Nephron progenitor cell (in vitro differentiated cells): ENCODE results near the gene NTRK2.

Experiments used
- DNase-seq: peaks from one replicate; pipeline ENCODE4 v3.0.0; 2021
- H3K27ac Mint-ChIP-seq: 2 replicates; pipeline ENCODE4 v1.8.0; 2021; ENCODE audit warnings: mild to moderate bottlenecking, moderate library complexity, mixed read lengths
- H3K27me3 Mint-ChIP-seq: 2 replicates; pipeline ENCODE4 v1.8.0; 2021; ENCODE audit warnings: mild to moderate bottlenecking, low read depth, mixed read lengths; ENCODE audit not compliant: poor library complexity
- H3K36me3 Mint-ChIP-seq: 2 replicates; pipeline ENCODE4 v1.8.0; 2021; ENCODE audit warnings: low read depth, mixed read lengths
- H3K4me1 Mint-ChIP-seq: 2 replicates; pipeline ENCODE4 v1.8.0; 2021; ENCODE audit warnings: mixed read lengths
- H3K4me3 Mint-ChIP-seq: 2 replicates; pipeline ENCODE4 v1.8.0; 2021; ENCODE audit warnings: mild to moderate bottlenecking, moderate library complexity, mixed read lengths
- H3K9me3 Mint-ChIP-seq: 2 replicates; pipeline ENCODE4 v1.8.0; 2021; ENCODE audit warnings: mild to moderate bottlenecking, moderate library complexity, mixed read lengths
- TF ChIP-seq, protein P1 (sequence below): fragments of 200-600 bp; sonication (generic); IDR thresholded peaks from 2 replicates; pipeline ENCODE4 v1.5.0; 2021; ENCODE audit warnings: antibody characterized with exemption

Gene NTRK2

DNA sequence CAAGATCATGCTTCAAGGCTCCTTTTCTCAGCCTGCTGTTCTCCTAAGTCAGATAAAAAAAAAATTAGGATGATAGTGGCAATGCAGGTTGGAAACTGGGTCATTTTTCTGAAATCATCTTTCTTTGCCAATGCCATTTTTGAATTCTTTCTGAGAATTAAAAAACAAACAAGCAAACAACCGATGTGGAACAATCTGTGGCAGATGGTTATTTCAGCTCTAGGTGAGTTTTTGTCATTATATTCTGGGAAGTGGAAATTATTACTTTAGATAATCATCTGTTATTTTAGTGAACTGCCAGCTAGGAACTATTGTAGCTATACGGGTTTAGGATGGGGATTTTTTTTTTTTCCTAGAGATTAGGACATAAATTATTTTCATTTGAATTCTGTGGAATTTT lies 129.7 kb downstream of the NTRK2 start:
- no peak overlapping the region for H3K27ac Mint-ChIP-seq
- DNase-seq = no peak
- TF ChIP-seq, protein P1, sequence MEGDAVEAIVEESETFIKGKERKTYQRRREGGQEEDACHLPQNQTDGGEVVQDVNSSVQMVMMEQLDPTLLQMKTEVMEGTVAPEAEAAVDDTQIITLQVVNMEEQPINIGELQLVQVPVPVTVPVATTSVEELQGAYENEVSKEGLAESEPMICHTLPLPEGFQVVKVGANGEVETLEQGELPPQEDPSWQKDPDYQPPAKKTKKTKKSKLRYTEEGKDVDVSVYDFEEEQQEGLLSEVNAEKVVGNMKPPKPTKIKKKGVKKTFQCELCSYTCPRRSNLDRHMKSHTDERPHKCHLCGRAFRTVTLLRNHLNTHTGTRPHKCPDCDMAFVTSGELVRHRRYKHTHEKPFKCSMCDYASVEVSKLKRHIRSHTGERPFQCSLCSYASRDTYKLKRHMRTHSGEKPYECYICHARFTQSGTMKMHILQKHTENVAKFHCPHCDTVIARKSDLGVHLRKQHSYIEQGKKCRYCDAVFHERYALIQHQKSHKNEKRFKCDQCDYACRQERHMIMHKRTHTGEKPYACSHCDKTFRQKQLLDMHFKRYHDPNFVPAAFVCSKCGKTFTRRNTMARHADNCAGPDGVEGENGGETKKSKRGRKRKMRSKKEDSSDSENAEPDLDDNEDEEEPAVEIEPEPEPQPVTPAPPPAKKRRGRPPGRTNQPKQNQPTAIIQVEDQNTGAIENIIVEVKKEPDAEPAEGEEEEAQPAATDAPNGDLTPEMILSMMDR = no peak
- no peak overlapping the region for H3K4me3 Mint-ChIP-seq
- H3K4me1 Mint-ChIP-seq = peaks cover 4% of the 10 kb centered on the region
- H3K36me3 Mint-ChIP-seq = no peaks in the 10 kb centered on the region
- peaks cover 7% of the 10 kb centered on the region for H3K27me3 Mint-ChIP-seq
- H3K9me3 Mint-ChIP-seq = no peaks in the 10 kb centered on the region

DNA sequence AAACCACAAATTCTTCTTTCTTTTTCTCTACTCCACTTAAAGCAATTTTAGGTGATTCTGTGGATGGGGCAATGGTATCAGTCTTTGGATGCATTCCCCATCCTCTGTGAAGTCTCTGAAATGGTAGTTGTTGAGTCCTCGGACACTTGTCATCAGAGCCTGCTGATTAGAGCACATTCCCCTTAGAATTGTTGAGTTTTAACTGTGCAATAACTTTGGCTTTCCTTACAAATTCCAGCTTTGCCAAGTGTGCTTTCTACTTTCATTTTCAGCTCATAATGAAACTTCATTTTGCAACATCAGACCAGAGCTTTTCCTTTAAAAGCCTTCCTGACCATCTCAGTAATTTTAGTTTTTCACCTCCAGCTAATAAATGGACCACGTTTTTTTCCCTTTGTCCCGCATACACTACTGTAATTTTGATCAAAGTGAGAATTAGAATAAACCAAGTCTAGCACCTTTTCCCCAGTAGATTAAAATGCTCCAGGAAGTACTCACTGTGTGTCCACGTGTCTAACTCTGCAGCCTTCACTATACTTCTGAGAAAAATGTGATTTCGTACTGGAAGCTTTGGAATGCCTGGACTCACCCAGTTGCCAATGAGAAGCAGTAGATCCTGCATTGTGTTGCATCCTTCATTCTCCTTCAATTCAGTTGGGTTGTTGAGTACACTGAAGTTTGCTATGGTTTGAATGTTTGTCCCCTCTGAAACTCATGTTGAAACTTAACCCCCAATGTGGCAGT lies 135.6 kb downstream of the NTRK2 start:
- Mint-ChIP-seq H3K9me3 (no peaks in the 10 kb centered on the region), H3K36me3 (no peaks in the 10 kb centered on the region), H3K4me1 (peaks cover 18% of the 10 kb centered on the region), H3K27ac (no peak overlapping the region), H3K4me3 (no peak overlapping the region), H3K27me3 (no peaks in the 10 kb centered on the region)
- TF ChIP-seq, protein P1 = no peak
- DNase-seq = no peak

DNA sequence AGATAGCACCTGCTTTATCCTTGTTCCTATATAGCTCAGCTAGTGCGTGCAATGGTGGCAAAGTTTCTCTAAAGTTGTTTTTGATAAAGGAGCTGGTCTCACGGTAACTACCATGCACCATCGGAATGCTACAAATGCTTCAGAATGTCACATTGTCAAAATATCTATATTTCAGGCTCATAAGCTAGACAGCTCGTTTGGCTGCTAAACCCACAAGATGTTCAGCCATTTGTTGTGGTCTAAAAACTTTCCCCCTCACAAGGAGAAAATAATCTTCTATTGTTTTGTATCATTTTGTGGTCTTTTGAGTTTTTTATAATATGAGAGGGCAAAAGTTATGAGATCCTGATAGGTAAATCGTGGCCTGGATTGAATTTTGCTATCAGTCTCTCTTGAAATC lies 137.9 kb downstream of the NTRK2 start:
- Mint-ChIP-seq H3K27ac (peak overlapping the region; percentile 26), H3K27me3 (no peaks in the 10 kb centered on the region), H3K9me3 (no peaks in the 10 kb centered on the region), H3K4me3 (no peak overlapping the region), H3K36me3 (no peaks in the 10 kb centered on the region), H3K4me1 (peaks cover 35% of the 10 kb centered on the region)
- TF ChIP-seq, protein P1 = no peak
- no peak for DNase-seq

DNA sequence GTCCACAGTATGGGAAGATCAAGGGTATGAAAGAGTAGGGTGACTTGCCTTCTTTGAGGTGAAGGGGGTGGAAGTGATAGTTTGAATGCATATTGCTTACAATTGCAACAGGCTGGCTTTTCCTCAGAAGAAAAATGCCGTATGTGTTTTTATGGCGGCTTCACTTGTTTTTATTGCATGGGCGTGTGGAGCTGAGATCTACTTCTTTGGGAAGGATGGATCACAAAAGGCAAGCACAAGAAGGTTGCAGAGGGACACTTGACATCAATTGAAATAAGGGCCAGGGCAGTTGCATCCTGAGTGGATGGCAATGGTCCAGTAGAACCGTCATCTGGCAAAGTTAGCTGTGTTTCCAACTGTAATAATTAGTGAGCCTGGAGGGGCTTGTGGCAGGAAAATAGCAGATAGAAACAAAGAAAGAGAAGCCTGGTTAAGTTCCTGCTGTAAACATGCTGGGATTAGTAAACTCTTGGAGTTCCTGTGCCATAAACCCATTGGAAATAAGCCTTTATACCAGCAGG lies 138.4 kb downstream of the NTRK2 start:
- Mint-ChIP-seq H3K27ac (no peak overlapping the region), H3K36me3 (no peaks in the 10 kb centered on the region), H3K9me3 (no peaks in the 10 kb centered on the region), H3K4me1 (peaks cover 40% of the 10 kb centered on the region), H3K4me3 (no peak overlapping the region), H3K27me3 (no peaks in the 10 kb centered on the region)
- TF ChIP-seq, protein P1 = no peak
- DNase-seq = no peak

DNA sequence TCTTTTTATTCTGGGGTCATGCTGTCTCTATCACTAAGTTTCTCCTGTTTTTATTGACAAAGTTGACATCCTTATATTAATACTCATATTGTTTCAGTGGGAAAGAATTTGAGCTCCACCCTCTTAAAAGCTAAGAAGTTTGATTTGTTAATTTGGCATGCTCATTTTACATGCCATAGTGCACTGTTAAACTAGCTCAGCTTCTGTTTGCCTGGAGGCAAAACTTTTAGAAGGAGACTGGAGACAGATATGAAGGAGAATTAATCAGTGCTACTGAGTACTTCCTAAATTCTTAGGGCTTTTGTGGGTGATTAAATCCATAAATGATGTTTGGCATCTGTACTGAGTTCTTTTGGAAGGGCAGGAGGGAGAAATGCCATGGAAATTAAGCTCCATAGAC lies 138.9 kb downstream of the NTRK2 start:
- peaks cover 2% of the 10 kb centered on the region for H3K27me3 Mint-ChIP-seq
- no peak overlapping the region for H3K27ac Mint-ChIP-seq
- H3K36me3 Mint-ChIP-seq = no peaks in the 10 kb centered on the region
- TF ChIP-seq, protein P1 = no peak
- H3K9me3 Mint-ChIP-seq = no peaks in the 10 kb centered on the region
- peaks cover 44% of the 10 kb centered on the region for H3K4me1 Mint-ChIP-seq
- H3K4me3 Mint-ChIP-seq = no peak overlapping the region
- DNase-seq = no peak
